ENCODE results near the gene HYAL1. TPM values are rescaled to one million over a fixed set of nuclear protein-coding genes. Genes with fewer than 3 reads are reported as not detected.

HYAL1 gene
- total RNA-seq, 4 donors from 2014 or later, result 16.5 to 26.5 (median 20.8) TPM

DNA sequence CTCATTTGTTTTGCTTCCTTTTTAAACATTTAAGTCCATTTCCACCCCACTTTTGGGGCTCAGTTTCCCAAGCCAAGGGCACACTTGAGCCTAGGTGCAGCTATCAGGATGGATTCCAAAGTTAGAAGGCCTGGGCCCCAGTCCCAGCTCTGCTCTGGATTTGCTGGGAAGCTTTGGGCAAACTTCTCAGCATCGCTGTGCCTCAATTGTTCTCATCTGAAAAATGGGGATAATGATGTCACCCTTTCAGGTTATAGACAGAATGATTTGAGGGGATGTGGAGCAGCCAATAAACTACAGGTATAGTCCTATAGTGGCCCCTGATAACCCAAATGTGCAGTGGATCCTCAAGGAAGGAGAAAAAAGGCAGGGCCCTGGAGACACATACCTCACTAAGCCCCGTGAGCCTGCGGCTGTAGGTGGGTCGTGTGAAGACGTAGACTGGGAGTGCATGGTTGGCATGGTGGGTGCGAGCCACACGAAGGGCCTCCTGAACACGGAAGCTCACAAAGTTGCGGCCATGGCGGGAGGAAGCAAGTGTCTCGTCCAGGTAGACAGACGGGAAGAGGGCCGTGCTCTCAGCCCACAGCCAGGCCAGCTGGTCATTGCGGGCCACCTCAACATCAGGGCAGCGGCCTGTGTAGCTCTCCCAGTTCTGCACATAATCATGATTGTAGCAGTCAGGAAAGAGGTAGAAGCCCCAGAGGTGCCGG is 16.0 kb upstream of the HYAL1 start:
- Histone ChIP-seq H3K27ac (peak overlapping the region in 2 of 4 donors; percentile 93 to 99), H3K9me3 (no peaks in the 10 kb centered on the region), H3K27me3 (no peaks in the 10 kb centered on the region), H3K4me3 (peak overlapping the region in 1 of 4 donors; percentile 67), H3K36me3 (peaks cover 0 to 55% (median 0%) of the 10 kb centered on the region in 3 donors), H3K4me1 (peaks cover 0 to 71% (median 49%) of the 10 kb centered on the region in 4 donors)
- DNase-seq (ENCODE audit: low spot score in 2 of 2), result no peak
- TF ChIP-seq CTCF (IDR thresholded peaks at IDR 0.05), result no peak
- TF ChIP-seq EP300 (IDR thresholded peaks at IDR 0.05), result no peak
- no peak for TF ChIP-seq POLR2A (IDR thresholded peaks at IDR 0.05)
- 85 to 86% methylated on average over 16 of the region's 16 CpGs for WGBS, 2 donors

GRCh38 chr3:50318615-50319014 is 15.2 kb upstream of the HYAL1 start:
- Histone ChIP-seq H3K4me3 (peak overlapping the region in 1 of 4 donors; percentile 67), H3K27ac (peak overlapping the region in 1 of 4 donors; percentile 99), H3K27me3 (no peaks in the 10 kb centered on the region), H3K4me1 (peaks cover 0 to 64% (median 46%) of the 10 kb centered on the region in 4 donors), H3K9me3 (no peaks in the 10 kb centered on the region), H3K36me3 (peaks cover 0 to 56% (median 0%) of the 10 kb centered on the region in 3 donors)
- no peak for TF ChIP-seq POLR2A (IDR thresholded peaks at IDR 0.05)
- TF ChIP-seq EP300 (IDR thresholded peaks at IDR 0.05), result no peak
- TF ChIP-seq CTCF (IDR thresholded peaks at IDR 0.05), result no peak
- no peak for DNase-seq (ENCODE audit: low spot score in 2 of 2)
- 80 to 81% methylated on average over 8 to 10 of the region's 10 CpGs for WGBS, 2 donors

GRCh38 chr3:50318163-50318562 is 14.8 kb upstream of the HYAL1 start:
- H3K36me3 ChIP-seq, result peaks cover 0 to 56% (median 0%) of the 10 kb centered on the region in 3 donors
- H3K27me3 ChIP-seq, result no peaks in the 10 kb centered on the region
- peak overlapping the region in 1 of 4 donors; percentile 67 for H3K4me3 ChIP-seq
- no peak for DNase-seq (ENCODE audit: low spot score in 2 of 2)
- peak overlapping the region in 2 of 4 donors; percentile 45 to 99 for H3K27ac ChIP-seq
- H3K9me3 ChIP-seq, result no peaks in the 10 kb centered on the region
- TF ChIP-seq EP300 (IDR thresholded peaks at IDR 0.05) (no peak), POLR2A (IDR thresholded peaks at IDR 0.05) (no peak), CTCF (IDR thresholded peaks at IDR 0.05) (no peak)
- peaks cover 0 to 60% (median 44%) of the 10 kb centered on the region in 4 donors for H3K4me1 ChIP-seq
- WGBS, 2 donors, result 82 to 83% methylated on average over 8 to 11 of the region's 11 CpGs

GRCh38 chr3:50317300-50317699 is 13.9 kb upstream of the HYAL1 start:
- no peak for DNase-seq (ENCODE audit: low spot score in 2 of 2)
- Histone ChIP-seq H3K4me1 (peaks cover 0 to 51% (median 37%) of the 10 kb centered on the region in 4 donors), H3K36me3 (peaks cover 0 to 56% (median 0%) of the 10 kb centered on the region in 3 donors), H3K9me3 (no peaks in the 10 kb centered on the region), H3K4me3 (no peak overlapping the region), H3K27ac (peak overlapping the region in 3 of 4 donors; percentile 45 to 99 (median 60)), H3K27me3 (no peaks in the 10 kb centered on the region)
- WGBS, 2 donors, result 22 to 34% methylated on average over 5 to 6 of the region's 6 CpGs
- TF ChIP-seq CTCF (IDR thresholded peaks at IDR 0.05) (no peak), POLR2A (IDR thresholded peaks at IDR 0.05) (no peak), EP300 (IDR thresholded peaks at IDR 0.05) (no peak)

GRCh38 chr3:50316657-50317242 is 13.4 kb upstream of the HYAL1 start:
- TF ChIP-seq POLR2A (IDR thresholded peaks at IDR 0.05) (no peak), CTCF (IDR thresholded peaks at IDR 0.05) (no peak), EP300 (IDR thresholded peaks at IDR 0.05) (no peak)
- H3K4me3 ChIP-seq, result no peak overlapping the region
- H3K27ac ChIP-seq, result peak overlapping the region in 3 of 4 donors; percentile 5 to 99 (median 45)
- WGBS, 2 donors, result 63 to 64% methylated on average over 9 of the region's 9 CpGs
- no peaks in the 10 kb centered on the region for H3K9me3 ChIP-seq
- peaks cover 0 to 60% (median 0%) of the 10 kb centered on the region in 3 donors for H3K36me3 ChIP-seq
- no peaks in the 10 kb centered on the region for H3K27me3 ChIP-seq
- no peak for DNase-seq (ENCODE audit: low spot score in 2 of 2)
- H3K4me1 ChIP-seq, result peaks cover 0 to 45% (median 33%) of the 10 kb centered on the region in 4 donors

Measured in tibial nerve (tissue), 4 donors.